CD4-positive, alpha-beta T cell treated with Interferon alpha-2 for 1 hour (primary cell): ENCODE measurements around the gene CDK6.

ENCODE experiments used
- DNase-seq, 2 donors: peaks; one replicate each; pipeline ENCODE4 v3.0.0-alpha.2; 2020 to 2022

The CDK6 gene

GRCh38 chr7:92788559-92789183 is 47.7 kb downstream of the CDK6 start:
- no peak for DNase-seq

- DNase-seq, result no peak
Measured at GRCh38 chr7:92785923-92786322, 50.5 kb downstream of the CDK6 start.

- DNase-seq, result no peak
Measured at GRCh38 chr7:92784935-92785334, 51.4 kb downstream of the CDK6 start.

GRCh38 chr7:92783260-92784201 is 52.8 kb downstream of the CDK6 start:
- no peak for DNase-seq

GRCh38 chr7:92782855-92783254 is 53.5 kb downstream of the CDK6 start:
- DNase-seq, result no peak

GRCh38 chr7:92782236-92782635 is 54.1 kb downstream of the CDK6 start:
- no peak for DNase-seq

GRCh38 chr7:92781117-92781720 is 55.2 kb downstream of the CDK6 start:
- DNase-seq, result no peak

GRCh38 chr7:92778972-92779371 is 57.4 kb downstream of the CDK6 start:
- DNase-seq, result no peak

- no peak for DNase-seq
Measured at GRCh38 chr7:92777993-92778392, 58.4 kb downstream of the CDK6 start.

- DNase-seq, result no peak
Measured at GRCh38 chr7:92773808-92774207, 62.6 kb downstream of the CDK6 start.

- DNase-seq, result no peak
Measured at GRCh38 chr7:92769844-92770243, 66.5 kb downstream of the CDK6 start.

GRCh38 chr7:92769394-92769699 is 67.0 kb downstream of the CDK6 start:
- DNase-seq, result no peak

- DNase-seq, result no peak
Measured at GRCh38 chr7:92768501-92769393, 67.6 kb downstream of the CDK6 start.

GRCh38 chr7:92767437-92767836 is 68.9 kb downstream of the CDK6 start:
- no peak for DNase-seq

GRCh38 chr7:92766461-92767003 is 69.8 kb downstream of the CDK6 start:
- DNase-seq, result no peak

GRCh38 chr7:92765725-92766124 is 70.6 kb downstream of the CDK6 start:
- DNase-seq, result no peak

GRCh38 chr7:92763636-92764423 is 72.5 kb downstream of the CDK6 start:
- DNase-seq, result no peak

GRCh38 chr7:92762851-92763250 is 73.5 kb downstream of the CDK6 start:
- DNase-seq, result no peak

- no peak for DNase-seq
Measured at GRCh38 chr7:92761391-92762097, 74.8 kb downstream of the CDK6 start.

- DNase-seq, result no peak
Measured at GRCh38 chr7:92758796-92759431, 77.5 kb downstream of the CDK6 start.
